IPS-20b (cell line): ENCODE measurements around the gene VWA1.

Experiments
- H3K27ac ChIP-seq: one replicate; pipeline ENCODE4 v1.5.1; 2013; ENCODE audit warnings: low read length
- H3K27me3 ChIP-seq: 2 replicates; pipeline ENCODE4 v1.6.1; 2013; ENCODE audit warnings: mild to moderate bottlenecking, low read length, inconsistent platforms; ENCODE audit not compliant: insufficient read depth
- H3K36me3 ChIP-seq: 2 replicates; pipeline ENCODE4 v1.6.1; 2013; ENCODE audit warnings: low read depth, mild to moderate bottlenecking, inconsistent platforms, low read length, moderate library complexity; ENCODE audit not compliant: insufficient read depth
- H3K4me1 ChIP-seq: 2 replicates; pipeline ENCODE4 v1.6.1; 2013; ENCODE audit warnings: mild to moderate bottlenecking, control low read depth, inconsistent platforms, low read length, moderate library complexity; ENCODE audit not compliant: insufficient read depth
- H3K4me3 ChIP-seq: 2 replicates; pipeline ENCODE4 v1.5.1; 2013; ENCODE audit warnings: mild to moderate bottlenecking, low read length, inconsistent platforms
- H3K9ac ChIP-seq: 2 replicates; pipeline ENCODE4 v1.6.1; 2013; ENCODE audit warnings: low read depth, mild to moderate bottlenecking, inconsistent platforms, low read length, moderate library complexity
- H3K9me3 ChIP-seq: 2 replicates; pipeline ENCODE4 v1.6.1; 2013; ENCODE audit warnings: mild to moderate bottlenecking, low read depth, low read length, inconsistent platforms; ENCODE audit not compliant: insufficient read depth

VWA1 gene

GRCh38 chr1:1419813-1420653, 15.5 kb upstream of the VWA1 start:
- 0 out of 2 replicates have a peak overlapping the region, but pooled peaks have one; percentile 27 for H3K9ac ChIP-seq
- H3K27me3 ChIP-seq, result peaks cover 12% of the 10 kb centered on the region; the same call in 1 of the 2 replicates
- peaks cover 15% of the 10 kb centered on the region for H3K4me1 ChIP-seq

GRCh38 chr1:1420654-1421141, 14.8 kb upstream of the VWA1 start:
- Histone ChIP-seq H3K9me3 (no peaks in the 10 kb centered on the region), H3K4me1 (peaks cover 16% of the 10 kb centered on the region), H3K27me3 (peaks cover 12% of the 10 kb centered on the region; the same call in 1 of the 2 replicates), H3K4me3 (no peak overlapping the region), H3K27ac (no peak overlapping the region), H3K9ac (no peak overlapping the region), H3K36me3 (no peaks in the 10 kb centered on the region)

More at GRCh38 chr1:1419813-1420653, 15.5 kb upstream of the VWA1 start:
- Histone ChIP-seq H3K4me3 (no peak overlapping the region; the same call in 1 of the 2 replicates), H3K27ac (no peak overlapping the region), H3K36me3 (no peaks in the 10 kb centered on the region), H3K9me3 (no peaks in the 10 kb centered on the region)

- H3K9ac ChIP-seq, result no peak within 1 kb of the TSS
- H3K27ac ChIP-seq, result no peak within 1 kb of the TSS
- no peaks in the 10 kb centered on the region for H3K9me3 ChIP-seq
- H3K27me3 ChIP-seq, result peaks cover 12% of the 10 kb centered on the region; the same call in 1 of the 2 replicates
- H3K4me3 ChIP-seq, result no peak within 1 kb of the TSS
- peaks cover 20% of the 10 kb centered on the region for H3K4me1 ChIP-seq
- no peaks in the 10 kb centered on the region for H3K36me3 ChIP-seq
These were observed 14.2 kb upstream of the VWA1 start, which contains the start of gene ANKRD65 for GRCh38 chr1:1421147-1421906. Gene ANKRD65, minus strand, starts transcription at chr1:1421276. Its CDS starts 271 bp downstream, at chr1:1421005.

GRCh38 chr1:1421907-1422464, 13.5 kb upstream of the VWA1 start:
- no peak overlapping the region for H3K4me3 ChIP-seq
- peaks cover 12% of the 10 kb centered on the region; the same call in 1 of the 2 replicates for H3K27me3 ChIP-seq
- H3K9ac ChIP-seq, result 0 out of 2 replicates have a peak overlapping the region, but pooled peaks have one; percentile 38
- no peaks in the 10 kb centered on the region for H3K9me3 ChIP-seq
- peaks cover 23% of the 10 kb centered on the region for H3K4me1 ChIP-seq
- no peaks in the 10 kb centered on the region for H3K36me3 ChIP-seq
- no peak overlapping the region for H3K27ac ChIP-seq

GRCh38 chr1:1422465-1423244, 12.8 kb upstream of the VWA1 start:
- Histone ChIP-seq H3K4me1 (peaks cover 23% of the 10 kb centered on the region), H3K9me3 (no peaks in the 10 kb centered on the region), H3K36me3 (no peaks in the 10 kb centered on the region), H3K9ac (peak overlapping the region; percentile 38; the same call in 1 of the 2 replicates), H3K4me3 (no peak overlapping the region), H3K27me3 (peaks cover 12% of the 10 kb centered on the region; the same call in 1 of the 2 replicates), H3K27ac (no peak overlapping the region)

- peaks cover 23% of the 10 kb centered on the region for H3K4me1 ChIP-seq
- no peak overlapping the region for H3K4me3 ChIP-seq
- H3K9me3 ChIP-seq, result no peaks in the 10 kb centered on the region
- peaks cover 12% of the 10 kb centered on the region; the same call in 1 of the 2 replicates for H3K27me3 ChIP-seq
- no peak overlapping the region for H3K27ac ChIP-seq
- H3K36me3 ChIP-seq, result no peaks in the 10 kb centered on the region
- no peak overlapping the region for H3K9ac ChIP-seq
These were observed 12.3 kb upstream of the VWA1 start for GRCh38 chr1:1423245-1423597.

GRCh38 chr1:1424707-1425106, 10.8 kb upstream of the VWA1 start:
- no peaks in the 10 kb centered on the region for H3K9me3 ChIP-seq
- H3K27ac ChIP-seq, result no peak overlapping the region
- peaks cover under 1% of the 10 kb centered on the region; the same call in 1 of the 2 replicates for H3K27me3 ChIP-seq
- H3K9ac ChIP-seq, result no peak overlapping the region
- peaks cover 23% of the 10 kb centered on the region for H3K4me1 ChIP-seq
- H3K36me3 ChIP-seq, result no peaks in the 10 kb centered on the region
- H3K4me3 ChIP-seq, result no peak overlapping the region

- Histone ChIP-seq H3K27me3 (no peaks in the 10 kb centered on the region; the same call in 1 of the 2 replicates), H3K27ac (no peak overlapping the region), H3K9me3 (no peaks in the 10 kb centered on the region), H3K9ac (no peak overlapping the region), H3K4me1 (peaks cover 27% of the 10 kb centered on the region), H3K4me3 (no peak overlapping the region), H3K36me3 (no peaks in the 10 kb centered on the region)
These were observed 10.1 kb upstream of the VWA1 start for GRCh38 chr1:1425426-1425752.

GRCh38 chr1:1425753-1426495, 9.6 kb upstream of the VWA1 start:
- peaks cover 26% of the 10 kb centered on the region for H3K4me1 ChIP-seq
- H3K9ac ChIP-seq, result peak overlapping the region; percentile 37; the same call in 1 of the 2 replicates
- H3K27me3 ChIP-seq, result no peaks in the 10 kb centered on the region; the same call in 1 of the 2 replicates
- no peaks in the 10 kb centered on the region for H3K36me3 ChIP-seq
- no peak overlapping the region for H3K27ac ChIP-seq
- H3K4me3 ChIP-seq, result peak overlapping the region; percentile 50; the same call in 1 of the 2 replicates
- H3K9me3 ChIP-seq, result no peaks in the 10 kb centered on the region

- Histone ChIP-seq H3K9ac (peak overlapping the region; percentile 37; the same call in 1 of the 2 replicates), H3K36me3 (no peaks in the 10 kb centered on the region), H3K27ac (no peak overlapping the region), H3K4me3 (peak overlapping the region; percentile 50; the same call in 1 of the 2 replicates), H3K27me3 (no peaks in the 10 kb centered on the region), H3K9me3 (no peaks in the 10 kb centered on the region), H3K4me1 (peaks cover 23% of the 10 kb centered on the region)
These were observed 8.9 kb upstream of the VWA1 start for GRCh38 chr1:1426496-1427105.
